CD14-positive monocyte (primary cell): Measurements from ENCODE around the gene TRIM52. TPM values are rescaled to one million over a fixed set of nuclear protein-coding genes. Genes with fewer than 3 reads are reported as not detected.
A peak's percentile ranks its signal among the peaks of the same experiment; 100 is the strongest.
"Not testable (repeated sequence)": the region's sequence is repeated elsewhere in the genome, so short reads cannot be mapped to it uniquely, and the experiment has no call there.

Source experiments
- DNase-seq, 3 donors: peaks; one replicate each; pipeline ENCODE4 v3.0.0-alpha.2; 2011 to 2022
- H2AFZ ChIP-seq: 2 replicates; pipeline ENCODE4 v1.6.0; 2012; ENCODE audit warnings: mild to moderate bottlenecking, low read depth, low read length, inconsistent platforms; ENCODE audit not compliant: insufficient read depth, poor library complexity, severe bottlenecking
- H3K27ac ChIP-seq, 2 donors: 1 replicate in 1 of 2; 2 replicates in 1 of 2; pipeline ENCODE4 v1.5.1; 2012 to 2013; ENCODE audit warnings: low read length in 2 of 2, control low read depth in 1 of 2, inconsistent platforms in 1 of 2, low read depth in 1 of 2, mild to moderate bottlenecking in 1 of 2
- H3K27me3 ChIP-seq, 2 donors: one replicate each; pipeline versions ENCODE4 v1.6.0 to v1.6.1; 2011 to 2013; ENCODE audit warnings: low read length in 2 of 2; ENCODE audit not compliant: control insufficient read depth in 2 of 2, insufficient read depth in 2 of 2
- H3K36me3 ChIP-seq, 2 donors: replicated peaks in 1 of 2; 1 replicate in 1 of 2; 2 replicates in 1 of 2; pipeline versions ENCODE4 v1.5.1 to v1.6.1; 2012 to 2013; ENCODE audit warnings: low read length in 2 of 2, control low read depth in 1 of 2, inconsistent platforms in 1 of 2, mild to moderate bottlenecking in 1 of 2; ENCODE audit not compliant: insufficient read depth in 2 of 2, control insufficient read depth in 1 of 2
- H3K4me1 ChIP-seq, 2 donors: 1 replicate in 1 of 2; 2 replicates in 1 of 2; pipeline versions ENCODE4 v1.5.1 to v1.6.1; 2012 to 2013; ENCODE audit warnings: low read length in 2 of 2, control low read depth in 1 of 2, inconsistent platforms in 1 of 2, mild to moderate bottlenecking in 1 of 2, moderate library complexity in 1 of 2; ENCODE audit not compliant: insufficient read depth in 2 of 2, control insufficient read depth in 1 of 2
- H3K4me2 ChIP-seq: replicated peaks from 2 replicates; pipeline ENCODE3; 2012; ENCODE audit warnings: low read length, moderate library complexity, mild to moderate bottlenecking; ENCODE audit not compliant: poor library complexity, severe bottlenecking; ENCODE audit errors: extremely low read depth
- H3K4me3 ChIP-seq, 3 experiments: fragments of 200-600 bp in 1 of 3; sonication (generic) in 1 of 3; replicated peaks in 1 of 3; 1 replicate in 2 of 3; 2 replicates in 1 of 3; pipeline ENCODE4 v1.5.1; 2011 to 2013; ENCODE audit warnings: low read length in 3 of 3, mild to moderate bottlenecking in 3 of 3, control low read depth in 2 of 3, low read depth in 2 of 3, inconsistent platforms in 1 of 3, moderate library complexity in 1 of 3
- H3K79me2 ChIP-seq: 2 replicates; pipeline ENCODE4 v1.6.0; 2012; ENCODE audit warnings: mild to moderate bottlenecking, control low read depth, inconsistent platforms, low read length, moderate library complexity; ENCODE audit not compliant: insufficient read depth
- H3K9ac ChIP-seq: 2 replicates; pipeline ENCODE4 v1.6.0; 2017; ENCODE audit warnings: low read length, mild to moderate bottlenecking; ENCODE audit not compliant: insufficient read depth, poor library complexity, severe bottlenecking
- H3K9me3 ChIP-seq, 2 donors: replicated peaks in 1 of 2; 1 replicate in 1 of 2; 2 replicates in 1 of 2; pipeline versions ENCODE4 v1.5.1 to v1.6.1; 2012 to 2013; ENCODE audit warnings: low read length in 2 of 2, control low read depth in 1 of 2; ENCODE audit not compliant: control insufficient read depth in 1 of 2, insufficient read depth in 1 of 2
- H4K20me1 ChIP-seq: 2 replicates; pipeline ENCODE4 v1.6.0; 2012; ENCODE audit warnings: mild to moderate bottlenecking, low read length, control low read depth, moderate library complexity; ENCODE audit not compliant: insufficient read depth
- H3K27ac Mint-ChIP-seq, 7 donors: one replicate each; pipeline ENCODE4 v1.8.0; 2020; ENCODE audit warnings: mild to moderate bottlenecking in 7 of 7, mixed read lengths in 7 of 7, moderate library complexity in 6 of 7, inconsistent platforms in 2 of 7
- H3K27me3 Mint-ChIP-seq, 3 donors: one replicate each; pipeline ENCODE4 v1.8.0; 2021 to 2022; ENCODE audit warnings: low read depth in 3 of 3, mild to moderate bottlenecking in 3 of 3, mixed read lengths in 3 of 3, moderate library complexity in 3 of 3, inconsistent platforms in 1 of 3
- H3K36me3 Mint-ChIP-seq, 2 donors: one replicate each; pipeline ENCODE4 v1.8.0; 2020; ENCODE audit warnings: mixed read lengths in 2 of 2, inconsistent platforms in 1 of 2, mild to moderate bottlenecking in 1 of 2
- H3K4me1 Mint-ChIP-seq: one replicate; pipeline ENCODE4 v1.8.0; 2020; ENCODE audit warnings: mild to moderate bottlenecking, mixed read lengths
- H3K4me3 Mint-ChIP-seq, 2 donors: one replicate each; pipeline ENCODE4 v1.8.0; 2020; ENCODE audit warnings: mild to moderate bottlenecking in 2 of 2, mixed read lengths in 2 of 2, moderate library complexity in 1 of 2
- H3K9me3 Mint-ChIP-seq, 7 donors: one replicate each; pipeline ENCODE4 v1.8.0; 2020 to 2022; ENCODE audit warnings: mixed read lengths in 7 of 7, mild to moderate bottlenecking in 6 of 7, moderate library complexity in 6 of 7, inconsistent platforms in 2 of 7
- WGBS: methylation state at CpG from one replicate; pipeline ENCODE4 v1.1.5; 2013; ENCODE audit warnings: missing lambda C conversion rate; ENCODE audit not compliant: insufficient coverage; 5-methylcytosine and 5-hydroxymethylcytosine counted together
- intact Hi-C, 2 donors: fragments of 100-400 bp; cut with micrococcal nuclease; formaldehyde crosslinking; loops; one replicate each; pipeline versions ENCODE4 v1.15.0 to v1.15.1; 2023
- polyA plus RNA-seq, 3 donors: library from polyadenylated mRNA; depleted of rRNA in 1 of 3; unstranded in 2 of 3; stranded (reverse) in 1 of 3; fragments of 300-500 nt in 2 of 3; fragments of >200 nt in 1 of 3; fragmentation: Illumina TruSeq in 2 of 3; gene quantifications; 1 replicate in 2 of 3; 2 replicates in 1 of 3; pipeline ENCODE4 v1.2.3, GENCODE V29; 2012 to 2021
- TF ChIP-seq, protein P1 (sequence below): fragments of 200-600 bp; IDR thresholded peaks from one replicate; pipeline ENCODE4 v1.8.0; 2022; ENCODE audit warnings: antibody characterized with exemption, mild to moderate bottlenecking

Gene TRIM52
- polyA plus RNA-seq, 3 donors: 5.7 to 26.0 (median 8.5) TPM

DNA sequence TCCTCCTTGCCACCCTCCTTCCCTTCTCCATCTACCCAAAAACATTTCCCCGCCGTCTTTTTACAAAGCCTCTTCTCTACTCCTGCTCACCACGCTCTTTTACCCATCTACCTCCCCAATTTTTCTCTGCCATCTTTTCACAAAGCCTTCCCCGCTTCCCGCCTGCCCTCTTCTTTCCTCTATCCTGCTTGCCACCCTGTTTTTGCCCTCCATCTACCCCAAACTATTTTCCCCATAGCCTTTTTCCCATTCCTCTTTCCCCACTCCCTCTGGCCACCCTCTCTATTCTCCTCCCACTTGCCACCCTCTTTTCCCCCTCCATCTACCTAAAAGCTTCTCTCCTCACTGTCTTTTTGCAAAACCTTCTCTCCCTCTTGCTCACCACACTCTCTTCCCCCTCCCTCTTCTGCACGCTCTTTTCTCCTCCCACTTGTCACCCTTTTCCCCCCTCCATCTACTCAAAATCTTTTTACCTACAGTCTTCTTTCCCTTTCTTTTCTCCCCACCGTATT is 19.4 kb upstream of the TRIM52 start:
- Histone ChIP-seq H3K4me3 (no peak overlapping the region), H3K9me3 (no peaks in the 10 kb centered on the region), H3K79me2 (no peaks in the 10 kb centered on the region), H3K4me2 (no peak overlapping the region), H3K27ac (no peak overlapping the region), H3K9ac (no peak overlapping the region), H2AFZ (no peak overlapping the region), H3K4me1 (no peaks in the 10 kb centered on the region), H3K36me3 (no peaks in the 10 kb centered on the region), H4K20me1 (no peaks in the 10 kb centered on the region), H3K27me3 (no peaks in the 10 kb centered on the region)
- TF ChIP-seq, protein P1, sequence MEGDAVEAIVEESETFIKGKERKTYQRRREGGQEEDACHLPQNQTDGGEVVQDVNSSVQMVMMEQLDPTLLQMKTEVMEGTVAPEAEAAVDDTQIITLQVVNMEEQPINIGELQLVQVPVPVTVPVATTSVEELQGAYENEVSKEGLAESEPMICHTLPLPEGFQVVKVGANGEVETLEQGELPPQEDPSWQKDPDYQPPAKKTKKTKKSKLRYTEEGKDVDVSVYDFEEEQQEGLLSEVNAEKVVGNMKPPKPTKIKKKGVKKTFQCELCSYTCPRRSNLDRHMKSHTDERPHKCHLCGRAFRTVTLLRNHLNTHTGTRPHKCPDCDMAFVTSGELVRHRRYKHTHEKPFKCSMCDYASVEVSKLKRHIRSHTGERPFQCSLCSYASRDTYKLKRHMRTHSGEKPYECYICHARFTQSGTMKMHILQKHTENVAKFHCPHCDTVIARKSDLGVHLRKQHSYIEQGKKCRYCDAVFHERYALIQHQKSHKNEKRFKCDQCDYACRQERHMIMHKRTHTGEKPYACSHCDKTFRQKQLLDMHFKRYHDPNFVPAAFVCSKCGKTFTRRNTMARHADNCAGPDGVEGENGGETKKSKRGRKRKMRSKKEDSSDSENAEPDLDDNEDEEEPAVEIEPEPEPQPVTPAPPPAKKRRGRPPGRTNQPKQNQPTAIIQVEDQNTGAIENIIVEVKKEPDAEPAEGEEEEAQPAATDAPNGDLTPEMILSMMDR: no peak
- no peak overlapping the region for H3K27ac Mint-ChIP-seq
- H3K36me3 Mint-ChIP-seq: no peaks in the 10 kb centered on the region
- 91% methylated on average over 7 of the region's 7 CpGs for WGBS
- H3K27me3 Mint-ChIP-seq: peaks cover 0 to 5% (median 1%) of the 10 kb centered on the region in 3 donors
- peaks cover 0 to 4% (median 0%) of the 10 kb centered on the region in 7 donors for H3K9me3 Mint-ChIP-seq
- H3K4me3 Mint-ChIP-seq: no peak overlapping the region
- DNase-seq: no peak
- intact Hi-C loops: no loop called here
- no peaks in the 10 kb centered on the region for H3K4me1 Mint-ChIP-seq

DNA sequence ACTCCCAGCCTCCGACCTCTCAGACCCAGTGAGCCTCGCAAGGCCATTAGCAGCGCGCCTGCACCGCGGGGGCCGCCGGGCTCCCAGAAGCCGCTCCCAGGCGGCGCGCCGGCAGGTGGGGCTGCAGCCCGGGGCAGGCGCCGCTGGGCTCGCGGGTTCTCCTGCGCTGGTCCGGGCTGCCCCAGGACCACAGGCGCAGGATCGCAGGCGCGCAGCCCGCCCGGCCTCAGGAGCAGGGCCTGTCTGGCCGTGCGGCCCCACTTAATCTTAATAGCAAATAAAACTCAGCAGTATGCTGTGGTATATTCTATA is 12.4 kb upstream of the TRIM52 start:
- H3K27ac Mint-ChIP-seq, intact Hi-C loops, H3K27ac ChIP-seq, H3K79me2 ChIP-seq, H3K27me3 ChIP-seq, H3K9ac ChIP-seq, H3K4me1 Mint-ChIP-seq, H3K9me3 ChIP-seq, H4K20me1 ChIP-seq, H3K36me3 ChIP-seq, H3K36me3 Mint-ChIP-seq, H3K4me3 ChIP-seq, H3K27me3 Mint-ChIP-seq, H3K4me2 ChIP-seq, H2AFZ ChIP-seq, H3K4me1 ChIP-seq, H3K9me3 Mint-ChIP-seq: not testable (repeated sequence)
- TF ChIP-seq, protein P1: peak; percentile 17
- WGBS: 39% methylated on average over 20 of the region's 28 CpGs
- peak in 2 of 3 donors; percentile 25 to 27 for DNase-seq
- H3K4me3 Mint-ChIP-seq: peak overlapping the region in 1 of 2 donors; percentile 55
